GM19324 (cell line): Measurements from ENCODE around the gene RNASE12.
"Not testable (repeated sequence)": the region's sequence is repeated elsewhere in the genome, so short reads cannot be mapped to it uniquely, and the experiment has no call there.

ENCODE experiments used
- ATAC-seq: cut with Tn5 transposase; IDR thresholded peaks from one replicate; pipeline ENCODE4 v1.9.1; 2021; ENCODE audit warnings: mild to moderate bottlenecking, moderate library complexity; ENCODE audit not compliant: unreplicated experiment, low FRiP score

Gene RNASE12

DNA sequence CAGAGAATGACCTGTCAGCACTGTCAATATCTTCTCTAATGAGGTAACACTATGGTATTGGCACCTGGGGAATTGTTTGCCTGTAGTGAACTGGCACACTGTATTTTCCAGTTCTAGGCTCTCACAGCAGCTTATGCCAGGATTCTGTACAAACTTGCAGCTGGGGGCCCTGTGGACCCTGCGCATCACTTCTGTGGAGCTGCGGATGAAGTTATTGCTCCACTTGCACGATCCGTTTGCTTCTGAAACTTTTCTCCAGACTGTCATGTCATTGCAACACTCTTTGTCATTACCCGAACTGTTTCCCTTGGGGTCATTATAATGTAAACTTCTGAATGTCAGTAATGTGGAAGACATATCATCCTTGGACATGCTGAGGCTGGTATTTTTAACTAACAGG lies 7.3 kb downstream of the RNASE12 start:
- ATAC-seq = no peak

DNA sequence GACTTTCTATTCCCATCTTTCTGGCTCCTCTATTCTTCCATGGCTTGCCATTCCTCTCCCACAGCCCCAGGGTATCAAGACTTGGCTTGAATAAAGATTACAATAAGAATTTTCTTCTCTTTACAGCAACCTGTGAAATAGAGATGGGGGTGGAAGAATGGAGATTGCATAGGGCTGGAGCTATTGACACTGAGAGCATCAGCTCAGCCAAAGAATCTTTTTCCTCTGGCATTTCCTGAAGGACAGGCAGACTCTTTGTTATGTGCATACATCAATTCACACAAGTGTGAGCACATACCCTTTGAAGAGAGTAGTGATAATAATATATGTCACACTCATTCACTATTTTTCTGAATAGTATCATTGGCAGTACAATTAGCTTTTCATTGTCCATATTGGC lies 8.0 kb downstream of the RNASE12 start:
- ATAC-seq = no peak

DNA sequence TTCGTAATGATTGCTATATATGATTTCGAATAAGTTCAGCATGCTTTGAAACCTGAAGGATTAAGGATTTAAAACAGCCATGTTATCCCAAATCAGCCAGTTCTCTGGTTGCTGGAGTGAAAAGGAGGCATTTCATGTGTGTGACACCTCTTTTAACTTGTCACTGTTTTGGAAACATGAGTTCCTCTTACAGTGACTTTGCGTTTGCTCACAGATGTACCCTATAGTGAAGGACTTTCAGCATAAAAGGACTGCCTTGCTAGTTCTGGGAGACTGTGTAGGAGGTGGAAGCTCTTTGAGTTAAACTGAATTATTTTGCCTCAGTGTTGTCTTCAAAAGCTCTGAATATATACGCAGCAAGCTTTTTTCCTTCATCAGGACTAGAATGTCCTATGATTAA lies 10.9 kb downstream of the RNASE12 start:
- ATAC-seq = no peak

DNA sequence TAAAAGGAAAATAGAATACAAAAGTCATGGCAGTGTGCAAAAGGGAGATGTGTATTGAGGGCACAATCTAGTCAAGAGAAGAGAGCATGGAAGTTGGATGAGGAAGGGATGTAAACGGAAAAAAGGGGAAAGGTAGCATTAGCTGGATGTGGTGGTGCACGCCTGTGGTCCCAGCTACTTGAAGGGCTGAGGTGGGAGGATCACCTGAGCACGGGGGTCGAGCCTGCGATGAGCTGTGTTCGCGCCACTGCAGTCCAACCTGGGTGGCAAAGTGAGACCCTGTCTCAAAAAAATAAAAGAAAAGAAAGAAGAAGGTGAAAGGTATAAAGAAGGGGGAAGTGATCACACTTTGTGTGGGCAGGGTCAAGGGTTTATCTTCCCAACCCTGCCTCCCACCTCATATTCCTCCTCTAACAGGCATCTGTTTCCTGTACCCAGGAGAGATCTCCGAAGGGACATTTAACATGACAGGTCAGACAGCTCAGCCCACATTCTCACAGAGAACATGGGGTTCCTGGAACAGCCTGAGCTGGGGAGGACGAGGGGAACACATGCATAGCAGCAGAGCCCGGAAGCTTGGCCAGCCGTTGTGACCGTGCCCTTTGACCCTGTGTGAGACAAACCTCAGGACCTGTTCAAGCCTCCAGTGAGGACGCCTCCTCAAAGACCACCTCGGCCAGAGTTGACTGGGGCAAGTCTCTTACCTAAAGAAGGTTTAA lies 12.2 kb downstream of the RNASE12 start:
- ATAC-seq = no peak

DNA sequence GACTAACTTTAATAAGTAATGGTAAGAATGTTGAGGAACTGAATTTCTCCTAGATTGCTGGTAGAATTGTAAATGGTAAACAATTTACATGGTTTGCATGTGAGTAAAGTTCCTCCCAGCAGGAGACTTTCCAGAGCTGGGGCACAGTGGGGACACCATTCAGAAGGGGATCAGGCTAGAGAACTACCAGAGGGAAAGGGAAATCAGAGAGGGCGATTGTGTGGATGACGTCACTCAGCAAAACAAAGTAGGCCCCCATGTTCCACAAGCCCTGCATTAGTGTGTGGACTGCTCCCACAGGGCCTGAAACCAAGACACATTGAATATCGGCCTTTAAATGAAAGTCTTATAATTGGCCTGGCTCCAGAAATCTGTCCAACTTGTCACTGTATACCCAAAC lies 12.9 kb downstream of the RNASE12 start:
- ATAC-seq = no peak

DNA sequence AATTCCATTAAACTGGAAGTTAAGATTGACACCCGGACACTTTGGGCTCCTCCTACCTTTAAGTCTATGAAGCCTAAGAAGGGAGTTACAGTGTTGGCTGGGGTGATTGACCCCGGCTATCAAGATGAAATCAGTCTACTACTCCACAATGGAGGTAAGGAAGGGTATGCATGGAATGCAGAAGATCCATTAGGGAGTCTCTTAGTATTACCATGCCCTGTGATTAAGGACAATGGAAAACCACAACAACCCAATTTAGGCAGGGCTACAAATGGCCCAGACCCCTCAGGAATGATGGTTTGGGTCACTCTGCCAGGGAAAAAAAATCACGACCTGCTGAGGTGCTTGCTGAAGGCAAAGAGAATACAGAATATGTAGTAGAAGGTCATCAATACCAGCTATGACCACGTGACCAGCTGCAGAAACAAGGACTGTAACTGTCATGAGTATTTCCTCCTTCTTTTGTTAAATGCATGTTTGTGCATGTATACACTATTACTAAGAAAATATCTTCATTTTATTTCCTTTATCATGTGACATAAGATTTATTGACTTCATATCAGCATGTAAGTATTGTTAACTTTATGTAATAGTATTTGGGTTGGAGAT lies 18.7 kb downstream of the RNASE12 start:
- not testable (repeated sequence) for ATAC-seq

DNA sequence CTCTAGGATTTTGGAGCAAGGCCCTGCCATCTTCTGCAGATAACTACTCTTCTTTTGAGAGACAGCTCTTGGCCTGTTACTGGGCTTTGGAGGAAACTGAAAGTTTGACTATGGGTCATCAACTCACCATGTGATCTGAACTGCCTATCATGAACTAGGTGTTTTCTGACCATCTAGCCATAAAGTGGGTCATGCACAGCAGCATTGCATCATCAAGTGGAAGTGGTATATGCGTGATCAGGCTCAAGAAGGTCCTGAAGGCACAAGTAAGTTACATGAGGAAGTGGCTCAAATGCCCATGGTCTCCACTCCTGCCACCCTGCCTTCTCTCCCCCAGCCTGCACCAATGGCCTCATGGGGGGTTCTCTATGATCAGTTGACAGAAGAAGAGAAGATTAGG lies 20.5 kb downstream of the RNASE12 start:
- ATAC-seq = not testable (repeated sequence)

DNA sequence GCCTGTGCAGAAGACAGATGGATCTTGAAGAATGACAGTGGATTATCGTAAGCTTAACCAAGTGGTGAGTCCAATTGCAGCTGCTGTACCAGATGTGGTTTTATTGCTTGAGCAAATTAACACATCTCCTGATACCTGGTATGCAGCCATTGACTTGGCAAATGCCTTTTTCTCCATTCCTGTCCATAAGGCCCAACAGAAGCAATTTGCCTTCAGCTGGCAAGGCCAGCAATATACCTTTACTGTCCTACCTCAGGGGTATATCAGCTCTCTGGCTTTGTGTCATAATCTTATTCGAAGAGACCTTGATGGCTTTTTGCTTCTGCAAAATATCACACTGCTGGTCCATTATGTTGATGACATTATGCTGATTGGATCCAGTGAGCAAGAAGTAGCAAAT lies 21.3 kb downstream of the RNASE12 start:
- ATAC-seq = not testable (repeated sequence)

DNA sequence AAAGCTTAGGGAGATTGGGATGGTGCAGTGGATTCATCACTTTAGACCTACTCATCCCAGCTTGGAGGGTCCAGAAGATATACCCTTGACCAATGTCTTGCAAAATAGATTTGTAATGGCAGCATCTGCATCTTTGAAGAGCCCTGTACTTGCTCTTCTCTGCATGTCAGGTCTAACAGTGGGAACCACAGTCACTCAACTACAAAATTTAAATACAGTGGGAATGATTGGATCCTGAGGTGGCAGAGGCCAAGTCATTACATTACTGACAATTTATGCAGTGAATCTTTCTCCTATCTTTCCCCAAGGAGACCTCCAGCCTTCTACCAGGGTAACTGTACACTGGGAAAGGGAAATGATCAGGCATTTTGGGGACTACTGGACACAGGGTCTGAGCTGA lies 22.1 kb downstream of the RNASE12 start:
- ATAC-seq = no peak

DNA sequence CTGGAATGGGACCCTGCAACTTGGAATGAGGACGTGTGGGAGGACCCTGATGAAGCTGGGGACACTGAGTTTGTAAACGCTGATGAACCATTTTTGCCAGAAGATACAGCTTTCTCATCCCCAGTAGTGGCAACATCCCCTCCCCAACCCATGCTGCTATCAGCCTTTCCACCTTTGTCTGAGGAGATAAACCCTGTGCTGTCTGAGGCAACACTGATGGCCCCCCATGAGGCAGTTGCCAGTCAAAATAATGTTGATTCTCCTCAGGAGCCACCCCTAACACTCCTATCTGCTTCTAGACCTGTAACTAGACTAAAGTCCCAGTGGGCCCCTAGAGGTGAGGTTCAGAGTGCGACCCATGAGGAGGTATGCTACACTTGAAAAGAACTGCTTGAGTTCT lies 22.8 kb downstream of the RNASE12 start:
- no peak for ATAC-seq

DNA sequence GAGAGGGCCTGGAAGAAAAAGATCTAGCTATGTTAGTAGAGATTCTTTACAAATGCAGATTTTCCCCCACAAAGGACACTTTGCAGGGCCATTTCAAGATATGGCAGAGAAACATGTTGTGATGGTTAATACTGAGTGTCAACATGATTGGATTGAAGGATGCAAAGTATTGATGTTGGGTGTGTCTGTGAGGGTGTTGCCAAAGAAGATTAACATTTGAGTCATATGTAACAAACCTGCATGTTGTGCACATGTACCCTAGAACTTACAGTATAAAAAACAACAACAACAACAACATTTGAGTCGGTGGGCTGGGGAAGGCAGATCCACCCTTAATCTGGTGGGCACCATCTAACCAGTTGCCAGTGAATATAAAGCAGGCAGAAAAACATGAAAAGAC lies 24.0 kb downstream of the RNASE12 start:
- ATAC-seq = not testable (repeated sequence)

DNA sequence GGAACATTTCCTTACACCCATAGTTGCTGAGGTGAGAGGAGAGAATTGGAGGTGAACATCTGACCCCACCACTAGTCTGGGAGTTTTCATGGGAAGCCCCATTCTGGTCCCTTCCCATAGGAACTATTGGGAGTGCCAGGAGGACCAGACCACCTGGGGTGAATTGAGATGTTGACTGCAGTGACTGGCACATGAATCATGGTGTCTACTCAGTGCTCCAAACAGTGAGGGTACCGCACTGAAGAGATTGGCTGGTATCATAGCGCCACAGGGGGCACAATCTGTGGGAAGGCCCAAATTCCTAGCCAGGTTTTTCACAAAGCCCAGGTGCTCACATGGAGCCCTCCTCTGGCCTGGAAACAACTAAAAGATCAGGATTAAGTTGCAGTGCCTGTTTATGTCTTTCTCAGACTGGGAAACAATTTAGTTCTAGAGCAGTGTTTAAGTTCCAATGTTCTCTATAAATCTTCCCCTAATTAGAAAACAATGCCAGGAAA lies 26.6 kb downstream of the RNASE12 start:
- no peak for ATAC-seq

DNA sequence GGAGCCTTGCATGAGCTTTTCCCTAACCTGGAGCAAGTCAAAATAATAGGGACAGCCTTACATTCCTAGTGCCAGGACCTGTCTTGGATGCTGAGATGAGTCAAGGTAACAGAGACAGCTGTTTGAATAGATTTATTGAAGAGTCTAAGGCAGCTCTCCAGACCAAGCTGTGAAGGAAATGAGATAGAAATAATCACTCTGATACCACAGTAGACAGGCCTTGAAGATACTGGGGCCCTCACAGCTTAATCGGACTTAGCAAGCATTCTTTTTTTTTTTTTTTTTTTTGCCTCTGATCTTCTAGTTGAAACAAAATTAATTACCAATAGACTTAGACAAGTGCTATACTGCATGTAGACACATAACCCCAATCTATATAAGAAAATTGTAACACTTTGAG lies 27.2 kb downstream of the RNASE12 start:
- no peak for ATAC-seq

DNA sequence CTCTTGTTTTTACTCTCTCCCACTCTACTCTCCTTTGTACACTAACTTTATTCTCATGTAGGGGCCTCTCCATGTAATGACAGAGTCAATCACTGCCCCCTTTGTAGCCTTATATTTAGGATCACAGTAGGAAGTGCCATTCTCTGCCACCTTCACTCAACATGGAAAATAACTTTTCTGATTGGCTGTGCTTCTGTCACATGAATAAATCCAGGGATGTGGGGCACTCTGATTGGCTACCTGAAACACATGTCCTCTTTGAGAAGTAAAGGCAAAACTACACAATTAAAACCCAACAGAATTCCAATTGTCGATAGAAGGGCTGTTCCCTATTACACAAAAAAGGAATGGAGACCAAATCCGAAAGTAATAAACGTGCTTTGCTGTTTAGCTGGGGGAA lies 30.2 kb downstream of the RNASE12 start, which contains the start of gene RNASE9:
RNASE9 (minus strand) TSS at position 87 of the 400 bp plus-strand sequence.
- no peak for ATAC-seq

DNA sequence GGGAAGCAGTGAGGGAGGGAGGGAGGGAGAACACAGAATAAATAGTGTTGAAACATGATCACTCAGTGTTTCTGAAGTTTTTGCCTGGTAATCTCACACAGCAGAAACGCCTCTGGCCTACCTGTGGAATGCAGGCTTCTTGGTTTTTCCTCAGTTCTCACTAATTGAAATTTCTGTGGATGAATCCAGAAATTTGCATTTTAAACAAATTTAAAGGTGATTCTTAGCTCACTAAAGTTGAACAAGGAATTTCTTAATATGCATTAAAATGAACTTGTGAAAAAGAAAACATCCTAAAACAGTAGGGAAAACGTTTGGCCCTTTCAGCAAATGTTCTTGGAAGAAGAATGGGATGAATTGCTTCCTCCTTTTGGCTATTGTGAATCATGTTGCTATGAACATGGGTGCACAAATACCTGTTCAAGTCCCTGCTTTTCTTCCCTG lies 31.7 kb downstream of the RNASE12 start:
- no peak for ATAC-seq

DNA sequence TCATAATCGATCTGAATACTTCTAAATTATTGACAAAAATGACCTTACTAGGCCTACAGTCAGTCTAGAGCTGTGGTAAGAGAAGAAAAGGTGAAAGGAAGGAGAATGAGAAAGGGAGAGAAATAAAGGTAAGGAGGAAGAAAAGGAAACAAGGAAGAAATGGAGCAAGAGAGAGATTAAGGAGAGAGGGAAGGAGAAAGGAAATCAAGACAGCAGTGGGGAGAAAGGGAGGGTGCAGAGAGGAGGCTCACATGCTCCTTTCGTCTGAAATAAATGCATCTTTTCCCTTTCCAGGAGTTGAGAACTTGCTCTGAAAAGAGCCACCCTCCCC lies 34.0 kb downstream of the RNASE12 start:
- no peak for ATAC-seq

DNA sequence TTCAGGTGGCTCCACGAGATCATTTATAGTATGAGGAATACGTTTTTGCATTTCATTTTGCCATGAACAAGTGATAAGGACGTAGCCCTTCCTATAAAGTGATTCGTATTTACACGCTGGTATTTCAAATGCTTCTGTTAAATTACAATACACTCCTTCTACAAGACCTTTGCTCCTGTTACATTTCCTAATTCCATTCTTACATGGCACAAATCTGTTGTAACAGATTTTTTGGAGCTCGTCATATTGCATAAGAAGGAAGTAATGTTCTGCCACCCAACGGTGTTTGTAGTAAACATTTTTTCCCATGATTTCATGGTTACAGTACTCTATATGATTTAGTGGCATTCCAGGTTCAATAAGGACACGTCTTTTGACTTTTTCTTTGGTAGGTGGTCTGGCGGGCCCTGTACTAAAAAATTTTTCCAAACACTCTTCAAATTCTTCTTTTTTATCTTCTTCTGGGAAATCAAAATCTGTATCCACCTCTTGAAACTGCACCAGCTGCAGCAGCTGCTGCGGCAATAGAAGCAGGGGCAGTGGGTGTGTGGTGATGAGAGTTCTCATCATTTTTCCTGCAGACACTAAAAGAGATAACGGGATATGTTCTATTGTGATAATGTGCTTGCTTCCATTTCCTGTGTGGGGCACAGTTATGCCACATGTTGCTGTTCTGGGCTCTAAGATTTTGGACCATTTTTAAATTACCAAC lies 34.5 kb downstream of the RNASE12 start:
- ATAC-seq = no peak

DNA sequence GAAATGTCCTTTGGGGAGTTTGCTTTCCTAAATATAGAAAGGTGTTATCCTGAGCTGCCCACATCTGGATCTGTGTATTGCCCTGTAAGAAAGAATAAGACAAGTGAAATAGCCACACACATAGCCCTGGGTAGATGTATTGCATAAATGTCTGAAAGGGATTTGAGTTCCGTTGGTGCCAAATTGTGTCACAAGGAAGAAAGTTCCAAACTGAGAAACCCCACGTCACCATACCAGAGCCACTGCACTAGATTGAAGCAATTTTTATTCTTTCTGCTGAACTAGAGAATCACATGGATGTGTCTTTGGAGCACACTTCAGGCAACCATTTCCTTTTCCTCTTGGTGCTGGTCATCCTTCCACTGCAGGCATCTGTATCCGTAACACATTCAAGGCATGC lies 35.3 kb downstream of the RNASE12 start:
- no peak for ATAC-seq

DNA sequence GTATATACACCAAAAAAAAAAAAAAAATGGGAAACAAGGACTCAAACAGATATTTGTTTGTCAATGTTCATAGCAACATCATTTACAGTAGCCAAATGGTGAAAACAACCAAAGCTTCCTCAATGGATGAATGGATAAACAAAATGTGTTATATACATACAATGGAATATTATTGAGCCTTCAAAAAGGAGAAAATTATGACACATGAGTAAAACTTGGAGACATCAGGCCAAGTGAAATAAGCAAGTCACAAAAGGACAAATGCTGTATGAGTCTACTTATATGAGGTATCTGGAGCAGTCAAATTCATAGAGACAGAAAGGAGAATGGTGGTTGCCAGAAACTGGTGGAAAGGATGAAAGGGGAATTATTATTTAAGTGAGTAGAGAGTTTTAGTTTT lies 38.2 kb downstream of the RNASE12 start:
- no peak for ATAC-seq

DNA sequence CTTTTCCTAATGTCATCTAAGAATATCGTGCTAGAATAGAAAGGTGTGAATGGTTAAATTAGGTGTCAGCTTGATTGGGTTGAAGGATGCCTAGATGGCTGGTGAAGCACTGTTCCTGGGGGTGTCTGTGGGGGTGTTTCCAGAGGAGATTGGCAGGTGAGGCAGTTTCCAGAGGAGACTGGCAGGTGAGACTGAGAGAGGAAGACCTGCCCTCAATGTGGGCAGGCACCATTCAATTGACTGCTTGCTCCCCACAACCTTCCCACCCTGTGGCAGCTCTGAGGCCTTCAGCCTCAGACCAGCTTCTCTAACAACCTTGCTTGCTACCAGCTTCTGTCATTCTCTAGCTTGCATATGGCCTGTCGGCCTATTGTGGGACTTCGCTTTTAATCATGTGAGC lies 39.6 kb downstream of the RNASE12 start:
- ATAC-seq = no peak

DNA sequence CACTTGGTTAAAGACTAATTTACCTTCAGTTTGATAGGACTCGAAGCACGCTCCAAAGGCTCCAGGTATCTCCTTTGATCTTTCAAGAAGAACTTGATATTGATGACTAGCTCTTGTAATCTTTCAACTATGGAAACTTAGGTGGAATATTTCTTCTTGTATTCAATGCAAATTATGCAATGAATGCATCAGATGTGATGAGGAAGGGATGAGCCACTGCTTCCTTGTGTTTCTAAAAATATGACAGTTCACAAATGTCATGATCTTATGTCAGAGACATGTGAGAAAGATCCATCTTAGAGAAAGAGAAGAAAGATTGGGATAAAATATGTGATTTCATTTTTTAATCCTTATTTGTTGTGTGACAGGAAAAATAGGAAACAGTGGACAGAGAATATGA lies 40.2 kb downstream of the RNASE12 start:
- no peak for ATAC-seq
